Sciatic nerve (tissue), 2 donors: ENCODE results near the gene ZDHHC8. TPM values are rescaled to one million over a fixed set of nuclear protein-coding genes. Genes with fewer than 3 reads are reported as not detected.

ENCODE experiments used
- ATAC-seq: fragments of 200-7000 bp; cut with Tn5 transposase; one replicate; pipeline ENCODE4 v1.9.1; 2020; ENCODE audit warnings: mild to moderate bottlenecking, moderate library complexity
- DNase-seq: peaks from one replicate; pipeline ENCODE4 v3.0.0-alpha.2; 2020; ENCODE audit warnings: low spot score
- intact Hi-C: fragments of 100-400 bp; cut with DNase I; formaldehyde crosslinking; loops from one replicate; pipeline ENCODE4 v1.14.2; 2022
- total RNA-seq: library from RNA; stranded (reverse); fragmentation: NEBNext Ultra II Directional; extraction: Animal tissue kit (Norgen Biotek cat#: 25700); gene quantifications from one replicate; pipeline ENCODE4 v1.2.1, GENCODE V29; 2021
- donor health status: DM: no; HTN: no; CAD: no.
- donor health status: DM: no; HTN: no; CAD: no.

Gene ZDHHC8
- 143 TPM for total RNA-seq

- intact Hi-C loops: no loop called here
- ATAC-seq (peak; percentile 38), DNase-seq (no peak)
These were observed at the start of gene ZDHHC8 for GRCh38 chr22:20131597-20131858. ZDHHC8 (plus strand) TSS chr22:20131804; CDS start chr22:20131948, 144 bp downstream.

DNA sequence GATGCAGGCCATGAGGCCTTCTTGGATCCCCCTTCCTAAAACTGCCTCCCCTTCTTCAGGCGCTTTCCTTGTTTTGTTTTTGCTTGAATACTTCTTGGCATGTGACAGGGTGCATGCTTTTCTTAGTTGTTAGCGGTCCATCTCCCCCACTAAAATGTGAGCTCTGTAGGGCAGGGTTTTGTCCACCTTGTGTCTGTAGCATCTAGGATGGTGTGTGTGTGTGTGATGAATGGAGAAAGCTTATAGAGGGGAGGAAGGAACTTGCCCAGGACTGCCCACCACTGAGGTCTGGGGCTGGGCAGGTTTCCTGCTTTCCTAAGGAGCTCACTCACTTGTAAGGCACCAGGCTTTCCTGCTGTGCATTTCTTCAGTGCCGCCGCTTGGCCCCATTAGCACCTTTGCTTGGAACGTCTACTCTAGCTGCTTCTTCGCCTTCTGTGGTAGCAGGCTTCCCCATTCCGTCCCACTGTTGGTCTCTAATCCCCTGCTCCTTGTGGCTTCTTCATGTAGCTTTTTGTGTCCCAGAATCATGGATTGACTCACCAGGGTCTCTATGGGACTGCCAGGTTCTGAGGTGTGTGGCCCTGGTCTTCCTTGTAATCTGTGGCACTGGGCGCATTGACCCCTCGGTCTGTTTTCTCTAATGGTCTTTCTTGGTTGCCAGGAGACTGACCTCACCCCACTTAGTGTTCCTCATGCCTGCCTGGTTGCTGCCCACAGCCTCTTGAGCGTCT lies 48.3 kb upstream of the ZDHHC8 start:
- no peak for DNase-seq
- intact Hi-C loops: no loop called here
- ATAC-seq: no peak

DNA sequence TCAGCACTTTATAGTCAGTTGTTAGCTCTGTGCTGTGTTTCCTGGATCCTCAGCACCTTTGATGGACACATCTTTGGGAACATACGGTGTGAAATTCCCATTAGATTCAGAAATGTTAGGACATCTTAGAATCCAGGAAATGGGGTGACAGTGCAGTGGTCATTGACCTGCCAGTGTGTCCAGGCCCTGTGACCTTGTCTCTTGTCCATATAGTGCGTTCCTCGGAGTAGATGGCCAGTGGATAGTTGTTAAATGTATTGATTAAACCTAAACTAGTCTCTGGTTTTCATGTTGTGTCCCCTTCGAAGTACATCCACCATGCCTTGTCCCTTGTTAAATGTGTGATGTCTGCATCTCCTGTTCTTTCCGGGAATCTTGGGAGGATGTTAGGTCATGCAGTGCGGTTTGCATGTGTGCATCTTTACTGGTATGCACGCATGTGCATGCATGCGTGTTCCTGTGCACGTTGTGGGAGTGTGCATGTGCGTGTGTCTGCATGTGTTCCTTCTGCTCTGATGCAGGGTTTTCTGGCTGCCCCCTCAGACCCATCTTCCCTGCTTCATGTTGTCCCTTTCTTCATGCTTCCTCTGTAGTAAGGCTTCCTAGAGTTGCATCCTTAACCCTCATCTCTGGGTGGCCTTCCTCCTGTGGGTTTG lies 47.6 kb upstream of the ZDHHC8 start:
- no peak for DNase-seq
- ATAC-seq: no peak
- intact Hi-C loops: no loop called here

- no peak for ATAC-seq
- intact Hi-C loops: no loop called here
- DNase-seq: no peak
These were observed 46.8 kb upstream of the ZDHHC8 start for GRCh38 chr22:20084547-20085413.

DNA sequence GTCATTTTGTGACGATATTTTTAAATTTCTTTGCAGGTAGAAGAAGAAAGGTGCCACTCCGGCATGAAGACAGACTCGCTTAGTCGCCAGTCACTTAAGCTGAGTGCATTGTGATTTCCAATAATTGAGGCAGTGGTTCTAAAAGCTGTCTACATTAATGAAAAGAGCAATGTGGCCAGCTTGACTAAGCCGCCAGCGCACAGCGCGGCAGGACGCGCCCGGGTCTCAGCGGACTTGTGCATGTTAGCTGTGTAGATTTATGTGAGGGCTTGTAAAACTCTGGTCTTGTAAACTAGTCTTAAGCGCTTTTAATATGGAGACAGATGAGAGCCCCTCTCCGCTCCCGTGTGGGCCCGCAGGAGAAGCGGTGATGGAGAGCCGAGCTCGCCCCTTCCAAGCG lies 46.0 kb upstream of the ZDHHC8 start:
- ATAC-seq (no peak), DNase-seq (no peak)
- intact Hi-C loops: loop anchor here (2.0 kb wide), 1 partner anchor 31 kb away; the partner anchor contains the start of genes RANBP1 and TRMT2A

DNA sequence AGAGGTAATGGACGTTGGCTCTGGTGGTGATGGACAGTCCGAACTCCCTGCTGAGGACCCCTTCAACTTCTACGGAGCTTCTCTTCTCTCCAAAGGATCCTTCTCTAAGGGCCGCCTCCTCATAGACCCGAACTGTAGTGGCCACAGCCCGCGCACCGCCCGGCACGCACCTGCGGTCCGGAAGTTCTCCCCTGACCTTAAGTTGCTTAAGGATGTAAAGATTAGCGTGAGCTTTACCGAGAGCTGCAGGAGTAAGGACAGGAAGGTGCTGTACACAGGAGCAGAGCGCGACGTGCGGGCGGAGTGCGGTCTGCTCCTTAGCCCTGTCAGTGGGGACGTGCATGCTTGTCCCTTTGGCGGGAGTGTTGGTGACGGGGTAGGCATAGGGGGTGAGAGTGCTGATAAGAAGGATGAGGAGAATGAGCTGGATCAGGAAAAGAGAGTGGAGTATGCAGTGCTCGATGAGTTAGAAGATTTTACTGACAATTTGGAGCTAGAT lies 45.5 kb upstream of the ZDHHC8 start:
- ATAC-seq (no peak), DNase-seq (no peak)
- intact Hi-C loops: loop anchor here (2.0 kb wide), 1 partner anchor 31 kb away; the partner anchor contains the start of genes RANBP1 and TRMT2A

- intact Hi-C loops: loop anchor here (2.0 kb wide), 1 partner anchor 30 kb away; the partner anchor contains the start of genes RANBP1 and TRMT2A
- ATAC-seq: no peak
- no peak for DNase-seq
These were observed 44.8 kb upstream of the ZDHHC8 start for GRCh38 chr22:20086763-20087162.

DNA sequence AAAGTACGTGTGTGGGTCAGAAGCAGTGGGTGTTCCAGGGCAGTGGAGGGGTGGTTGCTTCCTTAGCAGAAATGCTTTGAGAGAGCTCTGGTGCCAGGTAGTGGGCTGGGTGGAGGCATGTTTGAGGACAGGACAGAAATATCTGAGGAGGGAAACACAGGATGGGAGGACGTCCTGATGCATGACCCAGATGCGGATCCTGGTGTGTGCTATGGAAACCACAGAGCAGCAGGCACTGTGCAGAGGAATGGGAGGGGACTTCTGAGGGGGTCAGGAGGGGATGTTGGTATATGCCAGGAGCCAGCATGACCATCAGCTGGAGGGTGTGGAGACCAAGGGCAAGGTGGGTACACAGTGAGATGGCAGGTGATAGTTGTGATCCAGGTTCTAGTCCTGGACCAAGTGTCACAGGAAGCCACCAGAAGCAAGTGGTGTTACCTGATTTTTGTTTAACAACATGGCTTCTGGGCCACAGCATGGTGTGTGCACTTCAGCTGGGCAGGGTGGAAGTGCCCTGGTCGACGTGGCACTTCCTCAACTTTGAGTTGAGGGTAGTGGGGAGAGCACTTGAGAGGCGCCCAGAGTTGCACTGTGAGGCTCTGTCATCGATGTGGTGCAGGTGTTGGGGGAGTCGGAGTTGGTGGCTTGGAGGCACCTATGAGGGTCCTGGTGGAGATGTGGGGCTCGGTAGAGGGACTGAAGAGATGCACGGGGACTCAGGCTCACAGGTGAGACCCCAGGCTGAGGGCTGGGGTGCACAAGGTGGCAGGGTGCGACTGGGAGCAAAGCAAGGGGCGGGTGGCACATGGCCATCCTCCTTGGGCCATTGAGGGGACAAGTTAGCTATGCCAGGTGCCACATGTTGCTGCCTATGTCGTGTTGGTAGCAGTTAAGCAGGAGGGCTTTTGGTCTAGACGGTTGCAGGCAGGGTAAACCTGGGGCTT lies 44.0 kb upstream of the ZDHHC8 start:
- no peak for ATAC-seq
- no peak for DNase-seq
- intact Hi-C loops: loop anchor here (2.0 kb wide), 1 partner anchor 29 kb away; the partner anchor contains the start of genes RANBP1 and TRMT2A

DNA sequence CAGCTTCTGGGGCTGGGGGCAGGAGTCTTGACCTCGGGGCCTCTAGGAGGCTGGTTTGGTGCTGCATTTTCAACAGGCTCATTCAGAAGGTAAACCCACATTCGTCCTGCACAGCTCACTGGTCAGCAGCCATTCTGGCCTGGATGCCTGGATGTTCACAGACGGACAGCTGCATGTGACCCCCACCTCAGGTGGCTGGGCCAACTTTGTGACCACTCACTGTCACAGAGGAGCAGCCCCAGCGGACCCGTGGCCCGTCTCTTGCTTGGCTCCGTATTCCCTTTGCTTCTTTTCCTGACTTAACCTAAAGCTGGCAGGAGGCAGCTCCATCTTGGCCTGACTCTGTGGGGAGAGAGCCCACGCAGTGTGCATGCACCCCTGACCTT lies 43.3 kb upstream of the ZDHHC8 start:
- intact Hi-C loops: no loop called here
- DNase-seq: no peak
- ATAC-seq: no peak

DNA sequence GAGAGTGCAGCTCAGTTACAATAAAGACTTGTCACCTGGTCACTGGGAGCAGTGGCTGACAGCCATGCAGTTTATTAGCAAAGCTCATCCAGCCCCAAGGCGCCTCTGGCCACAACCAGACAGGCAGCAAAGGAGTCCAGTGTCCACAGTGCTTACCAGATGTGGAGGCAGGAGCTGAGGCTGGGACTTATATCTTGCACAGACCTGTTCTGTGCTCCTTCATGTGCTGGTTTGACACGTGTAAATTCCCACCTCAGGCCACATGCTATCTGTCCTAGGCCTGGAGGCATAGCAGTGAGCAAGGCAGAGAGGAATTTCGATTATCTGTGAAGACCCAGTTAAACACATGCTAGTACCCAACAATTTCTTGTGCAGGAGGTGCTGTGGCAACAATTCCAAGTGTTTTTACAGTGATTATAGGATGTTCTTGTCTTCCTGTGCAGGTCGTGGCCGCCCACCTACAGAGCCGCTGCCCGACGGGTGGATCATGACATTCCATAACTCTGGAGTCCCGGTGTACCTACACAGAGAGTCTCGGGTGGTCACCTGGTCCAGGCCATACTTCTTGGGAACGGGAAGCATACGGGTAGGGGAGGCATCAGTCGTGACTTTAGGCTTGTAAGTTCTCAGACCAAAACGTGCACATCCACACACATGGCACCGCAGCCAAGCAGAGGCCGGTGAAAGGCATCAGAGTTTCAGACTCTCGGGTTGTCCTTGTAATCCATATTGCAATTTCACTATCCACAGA lies 42.2 kb upstream of the ZDHHC8 start:
- ATAC-seq (no peak), DNase-seq (no peak)
- intact Hi-C loops: no loop called here

GRCh38 chr22:20089977-20090729 lies 41.5 kb upstream of the ZDHHC8 start:
- intact Hi-C loops: no loop called here
- DNase-seq (no peak), ATAC-seq (no peak)

- ATAC-seq (no peak), DNase-seq (no peak)
- intact Hi-C loops: no loop called here
These were observed 40.8 kb upstream of the ZDHHC8 start for GRCh38 chr22:20090730-20091240.

DNA sequence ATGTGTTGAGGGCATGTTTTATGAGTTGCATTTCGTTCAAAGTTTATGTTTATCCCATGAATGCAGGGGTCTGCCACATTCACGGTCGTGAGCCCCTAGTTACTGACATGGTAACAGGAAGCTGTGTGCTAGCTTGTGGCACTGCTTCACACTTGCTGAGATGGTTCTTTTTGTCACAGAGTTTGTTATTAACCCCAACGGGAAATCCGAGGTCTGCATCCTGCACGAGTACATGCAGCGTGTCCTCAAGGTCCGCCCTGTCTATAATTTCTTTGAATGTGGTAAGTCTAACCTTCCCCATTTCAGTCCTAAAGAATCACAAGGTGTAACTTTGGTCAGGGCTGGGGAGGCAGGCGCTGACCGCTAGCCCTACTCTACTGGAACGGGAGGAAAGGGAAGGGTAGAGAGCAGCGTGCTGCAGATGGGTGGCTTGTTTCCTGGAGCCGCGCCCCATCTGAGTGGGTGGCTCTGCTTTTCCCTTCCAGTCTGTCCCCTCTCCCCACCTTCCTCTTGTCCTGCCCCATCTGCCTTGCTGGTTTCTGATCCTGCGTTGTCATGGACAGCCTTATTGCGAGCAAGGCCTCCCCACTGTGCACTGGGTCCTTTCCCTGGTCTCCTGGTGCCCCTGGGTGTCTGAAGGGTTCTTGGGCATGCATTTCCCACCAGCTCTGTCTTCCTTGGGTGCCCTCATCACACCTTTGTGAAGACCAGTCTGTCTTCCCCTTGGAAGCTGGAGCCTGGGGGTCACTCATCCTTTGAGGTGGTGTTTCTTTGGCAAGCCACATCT lies 39.7 kb upstream of the ZDHHC8 start:
- intact Hi-C loops: no loop called here
- DNase-seq (no peak), ATAC-seq (no peak)

GRCh38 chr22:20092477-20092854 lies 39.1 kb upstream of the ZDHHC8 start:
- DNase-seq: no peak
- ATAC-seq: peak; percentile 34
- intact Hi-C loops: no loop called here

DNA sequence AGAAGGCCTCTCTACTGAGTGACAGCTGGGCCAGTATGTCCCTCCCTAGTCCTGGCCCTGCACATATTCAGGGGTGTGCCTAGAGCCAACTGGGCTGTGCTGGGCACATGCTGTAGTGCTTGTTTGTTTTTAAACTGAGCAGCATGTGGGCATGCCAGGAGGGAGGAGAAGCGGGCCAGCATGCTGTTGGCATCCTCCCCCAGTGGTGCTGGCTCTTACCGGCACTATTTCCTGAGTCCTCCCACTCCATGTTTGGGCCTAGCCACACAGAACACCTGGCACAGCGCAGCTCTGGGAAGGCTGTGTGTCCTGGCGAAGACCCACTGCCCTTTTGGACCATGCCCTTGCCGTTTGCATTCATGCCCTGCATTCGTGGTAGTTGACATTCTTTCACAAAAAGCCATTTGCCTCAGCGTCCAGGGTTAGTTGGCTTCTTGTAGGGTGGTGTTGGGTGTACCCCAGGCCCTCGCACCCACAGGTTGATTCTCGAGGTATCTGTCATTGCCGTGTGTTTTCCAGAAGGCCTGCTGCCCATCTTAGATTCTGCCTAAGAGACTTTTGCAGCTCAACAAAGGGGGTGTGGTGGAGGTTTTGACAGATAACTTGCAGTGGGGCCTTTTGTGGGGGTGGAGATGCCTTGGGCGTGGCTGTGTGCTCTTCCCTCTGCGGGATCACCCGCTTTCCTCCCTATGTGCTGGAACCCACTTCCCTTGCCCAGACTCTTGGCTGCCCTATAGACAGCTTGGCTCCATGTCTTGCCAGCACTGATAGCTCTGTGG lies 38.0 kb upstream of the ZDHHC8 start:
- intact Hi-C loops: no loop called here
- peak; percentile 65 for ATAC-seq
- no peak for DNase-seq
